NCI-H2081 (cell line): ENCODE data around the gene GNA14.
"Not testable (repeated sequence)": the region's sequence is repeated elsewhere in the genome, so short reads cannot be mapped to it uniquely, and the experiment has no call there.

Source experiments
- DNase-seq, 2 experiments: peaks; one replicate each; lab custom pipeline; 2025; lab: John Stamatoyannopoulos, UW

The GNA14 gene

DNA sequence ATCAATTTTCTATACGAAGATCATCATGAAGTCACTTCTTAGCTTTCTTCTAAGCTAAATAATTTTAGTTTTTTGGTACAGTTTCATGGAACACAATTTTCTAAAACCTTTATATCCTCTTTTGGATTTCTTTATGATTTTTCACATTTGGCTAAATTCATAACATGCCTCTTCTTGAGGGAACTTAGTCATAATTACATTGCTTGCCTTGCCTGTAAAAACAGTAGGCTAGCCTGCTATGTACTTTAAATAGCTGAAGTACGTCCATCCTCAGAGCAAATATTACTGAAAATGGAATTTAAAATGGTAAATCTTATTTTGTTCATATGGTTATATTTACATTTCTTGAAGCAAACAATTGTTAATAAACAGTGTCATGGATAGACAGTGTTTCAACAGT is 245.8 kb downstream of the GNA14 start:
- DNase-seq: no peak

DNA sequence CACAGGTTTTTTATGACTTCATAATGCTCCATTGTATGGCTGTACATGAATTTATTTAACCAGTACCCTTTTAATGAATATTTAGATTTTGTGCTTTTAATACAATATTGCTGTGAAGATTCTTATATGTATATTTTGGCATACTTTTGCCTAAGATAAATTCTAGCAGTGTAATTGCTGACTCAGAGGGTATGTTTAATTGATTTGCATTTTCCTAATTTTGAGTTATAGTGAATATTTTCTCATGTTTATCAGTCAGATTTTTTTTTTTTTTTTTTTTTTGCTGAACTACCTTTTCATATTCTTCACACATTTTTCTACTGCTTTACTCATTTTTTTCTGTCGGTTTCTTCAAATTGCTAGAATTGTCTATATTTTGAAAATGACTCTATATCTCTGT is 248.2 kb downstream of the GNA14 start:
- DNase-seq: no peak

- DNase-seq: not testable (repeated sequence)
Measured at GRCh38 chr9:77398581-77398980, 249.5 kb downstream of the GNA14 start.

DNA sequence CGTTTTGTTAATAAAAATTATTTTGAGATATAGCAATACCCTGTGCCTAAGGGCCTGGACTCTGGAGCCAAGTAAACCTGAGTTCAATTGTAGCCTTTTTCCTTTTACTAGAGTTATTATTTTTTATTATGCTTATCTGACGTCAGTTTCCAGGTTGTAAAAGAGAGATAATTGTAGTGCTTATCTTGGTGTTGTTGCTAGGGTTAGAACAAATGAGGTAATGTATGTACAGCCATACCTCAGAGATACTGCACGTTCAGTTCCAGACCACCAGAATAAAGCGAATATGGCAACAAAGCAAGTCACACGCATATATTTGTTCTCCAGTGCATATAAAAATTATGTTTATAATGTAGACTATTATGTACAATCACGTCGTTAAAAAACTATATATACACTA is 255.8 kb downstream of the GNA14 start:
- no peak for DNase-seq

GRCh38 chr9:77391834-77392233 is 256.3 kb downstream of the GNA14 start:
- no peak for DNase-seq

GRCh38 chr9:77386187-77386586 is 261.9 kb downstream of the GNA14 start:
- DNase-seq: no peak

DNA sequence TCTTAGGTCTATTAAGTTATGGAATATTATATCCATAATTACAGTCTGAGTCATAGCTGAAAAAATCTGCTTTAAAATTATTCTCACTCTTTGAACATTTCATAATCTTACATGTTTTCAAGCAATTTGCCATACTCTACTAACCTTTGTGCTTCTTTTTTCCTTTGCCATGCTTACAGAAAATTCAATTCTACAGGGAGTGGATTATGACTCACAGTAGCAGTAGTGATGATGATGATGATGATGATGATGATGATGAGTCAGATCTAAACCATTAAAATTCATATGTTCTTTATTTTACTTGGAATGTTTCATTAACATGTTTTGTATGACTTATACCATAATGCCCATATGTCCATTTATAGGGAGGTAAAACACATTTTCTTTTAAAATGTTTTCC is 263.7 kb downstream of the GNA14 start:
- no peak for DNase-seq

DNA sequence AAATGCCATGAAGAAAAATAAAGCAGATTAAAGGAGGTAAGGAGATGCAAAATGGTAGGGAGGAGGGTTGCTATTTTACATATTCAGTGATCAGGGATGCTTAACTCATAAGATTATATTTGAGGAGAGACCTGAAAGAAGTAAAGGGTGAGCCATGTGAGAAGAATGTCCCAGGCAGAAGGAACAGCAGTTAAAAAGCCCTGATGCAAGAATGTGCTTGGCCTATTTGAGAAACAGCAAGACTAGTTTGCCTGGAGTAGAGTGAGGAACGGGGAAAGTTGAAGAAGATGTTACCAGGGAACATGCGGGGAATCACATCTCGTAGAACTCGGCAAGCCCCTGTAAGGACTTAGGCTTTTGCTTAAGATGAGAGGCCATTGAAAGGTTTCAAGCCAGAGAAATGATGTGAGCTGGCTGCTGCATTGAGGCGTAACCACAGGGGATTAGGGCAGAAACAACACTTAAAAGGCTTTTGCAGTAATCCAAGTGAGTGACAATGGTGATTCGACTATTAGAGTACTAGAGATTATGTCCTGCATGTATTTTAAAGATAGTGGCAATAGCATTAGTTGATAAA is 272.1 kb downstream of the GNA14 start:
- DNase-seq: no peak

- no peak for DNase-seq
Measured at GRCh38 chr9:77374266-77374665, 273.9 kb downstream of the GNA14 start.
